OCI-LY7 (cell line): Measurements from ENCODE around the gene LSAMP. TPM values are rescaled to one million over a fixed set of nuclear protein-coding genes. Genes with fewer than 3 reads are reported as not detected.

Experiments
- BruUV-seq: library from RNA; stranded (reverse); fragments of 400-500 nt; replicated peaks from 2 replicates; lab custom pipeline; 2021; lab: Mats Ljungman, UMichigan
- CTCF ChIA-PET: fragments of 300-600 bp; sonication (Branson Sonifier 250); formaldehyde crosslinking; loops from one replicate; lab custom pipeline; 2022; ENCODE audit warnings: antibody characterized with exemption; ENCODE audit not compliant: unreplicated experiment; lab: Charles Lee
- POLR2A ChIA-PET: fragments of 300-600 bp; sonication (Branson Sonifier 250); formaldehyde crosslinking; loops from one replicate; lab custom pipeline; 2022; ENCODE audit warnings: antibody characterized with exemption; lab: Charles Lee
- DNase-seq: peaks from one replicate; pipeline ENCODE4 v3.0.0-alpha.2; 2015; ENCODE audit warnings: low spot score
- H2AFZ ChIP-seq: fragments of 200-600 bp; sonication (generic), shearing (Covaris generic); 2 replicates; pipeline ENCODE4 v1.6.1; 2014; ENCODE audit warnings: mild to moderate bottlenecking, antibody characterized with exemption, low read length, moderate library complexity
- H3K27ac ChIP-seq: fragments of 200-600 bp; sonication (generic); 2 replicates; pipeline ENCODE4 v1.5.1; 2014; ENCODE audit warnings: mixed run types, low read depth, mild to moderate bottlenecking, moderate library complexity, low read length, inconsistent platforms; ENCODE audit not compliant: poor library complexity, severe bottlenecking
- H3K36me3 ChIP-seq: fragments of 200-600 bp; sonication (generic); 2 replicates; pipeline ENCODE4 v1.6.1; 2014; ENCODE audit warnings: mild to moderate bottlenecking, antibody characterized with exemption, low read length, moderate library complexity, mixed read lengths; ENCODE audit not compliant: insufficient read depth
- H3K4me1 ChIP-seq: fragments of 200-600 bp; sonication (generic); 2 replicates; pipeline ENCODE4 v1.5.1; 2014; ENCODE audit warnings: mild to moderate bottlenecking, low read length; ENCODE audit not compliant: insufficient read depth, poor library complexity, severe bottlenecking
- H3K4me2 ChIP-seq: fragments of 200-600 bp; sonication (generic); 2 replicates; pipeline ENCODE4 v1.6.1; 2014; ENCODE audit warnings: mild to moderate bottlenecking, low read length
- H3K4me3 ChIP-seq: fragments of 200-600 bp; sonication (generic); 2 replicates; pipeline ENCODE4 v1.5.1; 2014; ENCODE audit warnings: mild to moderate bottlenecking, low read depth, low read length; ENCODE audit not compliant: poor library complexity, severe bottlenecking
- H3K79me2 ChIP-seq: fragments of 200-600 bp; sonication (generic); 2 replicates; pipeline ENCODE4 v1.6.1; 2016; ENCODE audit warnings: low read depth, mild to moderate bottlenecking, low read length, moderate library complexity, mixed read lengths; ENCODE audit not compliant: insufficient read depth
- H3K9me2 ChIP-seq: fragments of 200-600 bp; sonication (generic); 2 replicates; pipeline ENCODE4 v1.6.1; 2016; ENCODE audit warnings: mild to moderate bottlenecking, low read length, mixed read lengths; ENCODE audit not compliant: insufficient read depth
- H3K9me3 ChIP-seq: fragments of 200-600 bp; sonication (generic); 2 replicates; pipeline ENCODE4 v1.6.1; 2014; ENCODE audit warnings: mild to moderate bottlenecking, mixed run types, low read length, mixed read lengths
- H4K20me1 ChIP-seq: fragments of 200-600 bp; sonication (generic); 2 replicates; pipeline ENCODE4 v1.6.1; 2014; ENCODE audit warnings: mild to moderate bottlenecking, antibody characterized with exemption, low read length, moderate library complexity, mixed read lengths; ENCODE audit not compliant: insufficient read depth
- EZH2phosphoT487 ChIP-seq: fragments of 200-600 bp; sonication (generic); IDR thresholded peaks from 2 replicates; pipeline ENCODE4 v1.6.1; 2018; ENCODE audit warnings: low read depth, borderline replicate concordance, mild to moderate bottlenecking, mixed run types, antibody characterized with exemption, low read length, moderate library complexity, mixed read lengths
- intact Hi-C: fragments of 100-400 bp; cut with micrococcal nuclease; formaldehyde crosslinking; loops from one replicate; pipeline ENCODE4 v1.10.0; 2022; ENCODE audit not compliant: unreplicated experiment
- total RNA-seq, 2 experiments: library from RNA; depleted of rRNA in 1 of 2; stranded (reverse); fragments of >200 nt in 1 of 2; shearing (Covaris generic) in 1 of 2; gene quantifications; 2 replicates each; pipeline ENCODE4 v1.2.3, GENCODE V29; 2014 to 2022
- TF ChIP-seq, protein P1 (sequence below): fragments of 200-600 bp; sonication (generic); conservative IDR thresholded peaks from 2 replicates; pipeline ENCODE4 v1.5.1; 2014; ENCODE audit warnings: mild to moderate bottlenecking, antibody characterized with exemption, low read length, moderate library complexity, mixed read lengths

Gene LSAMP
- total RNA-seq, 2 experiments from 2014 or later = 1.4 TPM; not detected in 1

DNA sequence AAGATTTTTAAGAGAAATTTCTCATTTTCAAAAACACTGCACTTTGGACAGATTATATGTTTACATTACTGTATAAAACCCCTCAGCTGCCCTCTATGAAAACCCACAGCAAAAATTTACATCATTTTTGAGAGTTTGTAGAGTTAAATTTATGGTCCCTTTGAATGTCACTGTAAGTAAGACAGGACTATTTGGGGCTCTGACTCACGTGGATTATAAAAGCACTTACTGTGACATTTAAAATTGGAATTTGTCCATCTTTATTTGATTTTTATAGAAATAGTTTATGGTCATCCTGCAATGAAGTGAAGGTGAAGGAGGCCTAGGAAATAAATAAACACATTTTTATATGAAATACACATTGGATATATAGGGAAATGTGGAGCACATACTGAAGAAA lies 672.3 kb downstream of the LSAMP start:
- intact Hi-C loops = no loop called here
- no peak overlapping the region for H3K4me3 ChIP-seq
- H3K36me3 ChIP-seq = no peaks in the 10 kb centered on the region
- no peaks in the 10 kb centered on the region for H3K9me3 ChIP-seq
- no TSS peak for BruUV-seq
- no peaks in the 10 kb centered on the region for H3K4me1 ChIP-seq
- TF ChIP-seq, protein P1, sequence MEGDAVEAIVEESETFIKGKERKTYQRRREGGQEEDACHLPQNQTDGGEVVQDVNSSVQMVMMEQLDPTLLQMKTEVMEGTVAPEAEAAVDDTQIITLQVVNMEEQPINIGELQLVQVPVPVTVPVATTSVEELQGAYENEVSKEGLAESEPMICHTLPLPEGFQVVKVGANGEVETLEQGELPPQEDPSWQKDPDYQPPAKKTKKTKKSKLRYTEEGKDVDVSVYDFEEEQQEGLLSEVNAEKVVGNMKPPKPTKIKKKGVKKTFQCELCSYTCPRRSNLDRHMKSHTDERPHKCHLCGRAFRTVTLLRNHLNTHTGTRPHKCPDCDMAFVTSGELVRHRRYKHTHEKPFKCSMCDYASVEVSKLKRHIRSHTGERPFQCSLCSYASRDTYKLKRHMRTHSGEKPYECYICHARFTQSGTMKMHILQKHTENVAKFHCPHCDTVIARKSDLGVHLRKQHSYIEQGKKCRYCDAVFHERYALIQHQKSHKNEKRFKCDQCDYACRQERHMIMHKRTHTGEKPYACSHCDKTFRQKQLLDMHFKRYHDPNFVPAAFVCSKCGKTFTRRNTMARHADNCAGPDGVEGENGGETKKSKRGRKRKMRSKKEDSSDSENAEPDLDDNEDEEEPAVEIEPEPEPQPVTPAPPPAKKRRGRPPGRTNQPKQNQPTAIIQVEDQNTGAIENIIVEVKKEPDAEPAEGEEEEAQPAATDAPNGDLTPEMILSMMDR = no peak
- TF ChIP-seq EZH2phosphoT487 = no peak
- no peak overlapping the region for H2AFZ ChIP-seq
- H3K79me2 ChIP-seq = no peaks in the 10 kb centered on the region
- H3K27ac ChIP-seq = no peak overlapping the region
- H4K20me1 ChIP-seq = no peaks in the 10 kb centered on the region
- no peaks in the 10 kb centered on the region for H3K9me2 ChIP-seq
- ChIA-PET CTCF (no interaction called here), POLR2A (no interaction called here)
- no peak for DNase-seq
- no peak overlapping the region for H3K4me2 ChIP-seq

GRCh38 chr3:115768661-115769060 lies 676.6 kb downstream of the LSAMP start:
- POLR2A ChIA-PET = no interaction called here
- Histone ChIP-seq H4K20me1 (no peaks in the 10 kb centered on the region), H3K9me2 (no peaks in the 10 kb centered on the region), H3K4me2 (no peak overlapping the region), H3K9me3 (no peaks in the 10 kb centered on the region), H3K4me1 (no peaks in the 10 kb centered on the region), H2AFZ (no peak overlapping the region), H3K36me3 (no peaks in the 10 kb centered on the region), H3K4me3 (no peak overlapping the region), H3K79me2 (no peaks in the 10 kb centered on the region), H3K27ac (no peak overlapping the region)
- CTCF ChIA-PET = no interaction called here
- no peak for TF ChIP-seq EZH2phosphoT487
- TF ChIP-seq, protein P1 = no peak
- intact Hi-C loops = no loop called here
- DNase-seq = no peak
- BruUV-seq = no TSS peak

DNA sequence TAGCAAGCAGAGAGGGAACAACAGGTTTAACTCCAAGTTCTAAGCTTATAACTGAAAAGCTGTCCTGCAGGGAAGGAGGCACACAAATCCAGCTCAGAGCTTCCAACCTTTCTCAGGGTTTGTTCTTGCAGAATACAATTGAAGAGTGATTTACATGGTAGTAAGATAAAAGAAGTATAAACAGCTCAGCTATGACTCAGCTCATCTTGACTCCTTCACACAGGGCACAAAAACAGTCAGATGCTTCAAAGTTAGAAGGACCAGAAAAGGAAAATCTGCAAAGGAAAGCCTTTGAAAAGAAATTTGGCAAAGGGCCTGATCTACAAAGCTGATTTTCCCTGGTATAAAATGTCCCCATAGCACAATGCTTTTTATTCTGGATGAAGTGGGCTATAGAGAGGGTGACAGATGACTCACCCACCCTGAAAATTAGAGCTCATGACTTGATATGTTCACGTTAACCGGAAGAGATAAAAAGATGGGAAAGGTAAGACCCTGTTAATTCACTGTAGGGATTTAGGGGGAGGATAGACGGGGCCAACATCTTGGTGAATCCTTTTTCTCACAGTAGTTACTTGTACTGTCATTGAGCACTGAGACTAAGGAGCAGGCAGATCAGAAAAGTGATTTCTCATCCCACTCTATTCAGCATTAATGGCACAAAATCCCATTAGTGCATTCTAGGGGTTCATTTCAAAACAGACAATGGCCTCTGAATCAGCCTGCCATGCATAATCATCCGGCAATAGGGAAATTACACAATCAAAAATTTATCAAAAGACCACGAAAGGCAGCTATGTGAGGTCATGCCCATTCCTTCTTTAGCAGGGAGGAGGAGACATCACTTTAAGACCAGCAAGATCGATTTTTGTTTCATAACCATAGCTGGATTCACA lies 678.5 kb downstream of the LSAMP start:
- no peak overlapping the region for H3K4me3 ChIP-seq
- CTCF ChIA-PET = no interaction called here
- H3K36me3 ChIP-seq = no peaks in the 10 kb centered on the region
- BruUV-seq = no TSS peak
- intact Hi-C loops = no loop called here
- H4K20me1 ChIP-seq = no peaks in the 10 kb centered on the region
- H3K4me1 ChIP-seq = no peaks in the 10 kb centered on the region
- POLR2A ChIA-PET = interaction anchor here (0.5 kb wide), 1 partner anchor 1070 kb away, joined by 3 read pairs; no protein-coding TSS in a partner anchor
- no peaks in the 10 kb centered on the region for H3K79me2 ChIP-seq
- H3K27ac ChIP-seq = no peak overlapping the region
- no peak overlapping the region for H3K4me2 ChIP-seq
- H3K9me3 ChIP-seq = no peaks in the 10 kb centered on the region
- TF ChIP-seq, protein P1 = no peak
- no peak for TF ChIP-seq EZH2phosphoT487
- DNase-seq = no peak
- no peak overlapping the region for H2AFZ ChIP-seq
- no peaks in the 10 kb centered on the region for H3K9me2 ChIP-seq
